ENCODE measurements around the gene KRTAP4-4. TPM values are rescaled to one million over a fixed set of nuclear protein-coding genes. Genes with fewer than 3 reads are reported as not detected.

The KRTAP4-4 gene
- total and polyA plus RNA-seq, 2 of the 4 experiments (the other 2 are of a cell fraction): not detected

GRCh38 chr17:41153856-41154255 is 6.7 kb downstream of the KRTAP4-4 start:
- no TSS peak for BruUV-seq (replicated peaks)
- ATAC-seq (ENCODE audit: low read depth): no peak
- no peaks in the 10 kb centered on the region for H4K20me1 ChIP-seq (ENCODE audit: insufficient read depth, low read length)
- H4K5ac ChIP-seq (ENCODE audit: low read depth, low read length): no peak overlapping the region
- no peaks in the 10 kb centered on the region for H3K36me3 ChIP-seq (ENCODE audit: control insufficient read depth, insufficient read depth, low read length)
- no peak overlapping the region for H2AK9ac ChIP-seq (replicated peaks; ENCODE audit: low read depth, low read length, poor library complexity)
- H3K4me1 ChIP-seq (ENCODE audit: control insufficient read depth, insufficient read depth, low read length): no peaks in the 10 kb centered on the region
- in situ Hi-C loops (cut with MboI; ENCODE audit: low sequenced_read_pairs) (no loop called here), intact Hi-C loops (cut with micrococcal nuclease) (no loop called here), dilution Hi-C loops (cut with HindIII; ENCODE audit: low sequenced_read_pairs, unreplicated experiment) (no loop called here)
- H3K4ac ChIP-seq (ENCODE audit: low read depth, low read length): no peak overlapping the region
- no peak overlapping the region for H3K56ac ChIP-seq (ENCODE audit: extremely low read depth, insufficient read depth, low read length)
- H2AK5ac ChIP-seq (ENCODE audit: low read depth, low read length): no peak overlapping the region
- no peak overlapping the region for H3K14ac ChIP-seq (replicated peaks; ENCODE audit: low read depth, low read length)
- no peak overlapping the region for H3K18ac ChIP-seq (ENCODE audit: low read depth, low read length)
- H3K9me3 ChIP-seq (ENCODE audit: control insufficient read depth, insufficient read depth, low read length): no peaks in the 10 kb centered on the region
- H3K79me1 ChIP-seq (ENCODE audit: low read depth in 1 of 2, low read length in 2 of 2): no peaks in the 10 kb centered on the region
- H2AFZ ChIP-seq (replicated peaks; ENCODE audit: low read length, poor library complexity): no peak overlapping the region
- no peaks in the 10 kb centered on the region; the same call in 1 of the 2 replicates for H3K27me3 ChIP-seq (ENCODE audit: control insufficient read depth, insufficient read depth, low read length)
- CTCF ChIA-PET: no interaction called here
- H3K23ac ChIP-seq (ENCODE audit: low read depth, low read length): no peak overlapping the region
- no peak overlapping the region for H3K4me2 ChIP-seq (ENCODE audit: low read depth, low read length)
- no peak overlapping the region for H2BK120ac ChIP-seq (ENCODE audit: low read depth, low read length)
- POLR2A ChIA-PET (ENCODE audit: unreplicated experiment): no interaction called here
- TF ChIP-seq SMC3 (IDR thresholded peaks at IDR 0.05; ENCODE audit: low read depth, low read length) (no peak), RCOR1 (IDR thresholded peaks at IDR 0.05; ENCODE audit: insufficient replicate concordance, low read length) (no peak), MAZ (IDR thresholded peaks at IDR 0.05; ENCODE audit: borderline replicate concordance, low read depth, low read length) (no peak), RFX5 (IDR thresholded peaks at IDR 0.05; ENCODE audit: low read depth, low read length) (no peak), MXI1 (IDR thresholded peaks at IDR 0.05; ENCODE audit: borderline replicate concordance, low read depth, low read length) (no peak), BHLHE40 (IDR thresholded peaks at IDR 0.05; ENCODE audit: low read depth, low read length) (no peak), FOS (IDR thresholded peaks at IDR 0.05; ENCODE audit: low read depth, low read length) (no peak), RAD21 (IDR thresholded peaks at IDR 0.05; ENCODE audit: low read length) (no peak), CHD1 (IDR thresholded peaks at IDR 0.05; ENCODE audit: low read depth, low read length) (no peak), NFE2L2 (IDR thresholded peaks at IDR 0.05; ENCODE audit: low read depth, low read length) (no peak)
- TF ChIP-seq, protein P1, sequence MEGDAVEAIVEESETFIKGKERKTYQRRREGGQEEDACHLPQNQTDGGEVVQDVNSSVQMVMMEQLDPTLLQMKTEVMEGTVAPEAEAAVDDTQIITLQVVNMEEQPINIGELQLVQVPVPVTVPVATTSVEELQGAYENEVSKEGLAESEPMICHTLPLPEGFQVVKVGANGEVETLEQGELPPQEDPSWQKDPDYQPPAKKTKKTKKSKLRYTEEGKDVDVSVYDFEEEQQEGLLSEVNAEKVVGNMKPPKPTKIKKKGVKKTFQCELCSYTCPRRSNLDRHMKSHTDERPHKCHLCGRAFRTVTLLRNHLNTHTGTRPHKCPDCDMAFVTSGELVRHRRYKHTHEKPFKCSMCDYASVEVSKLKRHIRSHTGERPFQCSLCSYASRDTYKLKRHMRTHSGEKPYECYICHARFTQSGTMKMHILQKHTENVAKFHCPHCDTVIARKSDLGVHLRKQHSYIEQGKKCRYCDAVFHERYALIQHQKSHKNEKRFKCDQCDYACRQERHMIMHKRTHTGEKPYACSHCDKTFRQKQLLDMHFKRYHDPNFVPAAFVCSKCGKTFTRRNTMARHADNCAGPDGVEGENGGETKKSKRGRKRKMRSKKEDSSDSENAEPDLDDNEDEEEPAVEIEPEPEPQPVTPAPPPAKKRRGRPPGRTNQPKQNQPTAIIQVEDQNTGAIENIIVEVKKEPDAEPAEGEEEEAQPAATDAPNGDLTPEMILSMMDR (conservative IDR thresholded peaks at IDR 0.05; ENCODE audit: low read depth, low read length): no peak
- no peak overlapping the region for H4K91ac ChIP-seq (ENCODE audit: insufficient read depth, low read depth, low read length)
- H2BK15ac ChIP-seq (ENCODE audit: low read depth, low read length): no peak overlapping the region
- H2BK5ac ChIP-seq (ENCODE audit: low read depth, low read length, poor library complexity, severe bottlenecking): no peak overlapping the region
- no peak overlapping the region for H3K27ac ChIP-seq (ENCODE audit: insufficient read depth, low read length)
- DNase-seq: no peak
- H3K4me3 ChIP-seq (ENCODE audit: insufficient read depth, low read depth, low read length): no peak overlapping the region
- no peak overlapping the region for H2BK20ac ChIP-seq (ENCODE audit: low read depth, low read length)
- no CpG with 5 or more reads among the region's 2 CpGs for WGBS, 2 experiments (ENCODE audit: extremely low coverage in 2 of 2, insufficient read length in 1 of 2)
- no peak overlapping the region for H4K8ac ChIP-seq (ENCODE audit: low read depth in 2 of 2, low read length in 2 of 2)
- no peaks in the 10 kb centered on the region for H3K9me1 ChIP-seq (ENCODE audit: insufficient read depth, low read length)
- H3K9ac ChIP-seq (ENCODE audit: low read depth, low read length): no peak overlapping the region
